Hindlimb muscle (tissue), 1 donor: ENCODE measurements around the gene HOXD3. TPM values are rescaled to one million over a fixed set of nuclear protein-coding genes. Genes with fewer than 3 reads are reported as not detected.

ENCODE experiments used
- DNase-seq: peaks from one replicate; pipeline ENCODE4 v3.0.0-alpha.2; 2013
- polyA plus RNA-seq: library from polyadenylated mRNA; unstranded; fragments of 120-200 nt; gene quantifications from one replicate; pipeline ENCODE4 v1.2.1, GENCODE V29; 2013; ENCODE audit not compliant: insufficient read length

Gene HOXD3
- polyA plus RNA-seq = 3.4 TPM

DNA sequence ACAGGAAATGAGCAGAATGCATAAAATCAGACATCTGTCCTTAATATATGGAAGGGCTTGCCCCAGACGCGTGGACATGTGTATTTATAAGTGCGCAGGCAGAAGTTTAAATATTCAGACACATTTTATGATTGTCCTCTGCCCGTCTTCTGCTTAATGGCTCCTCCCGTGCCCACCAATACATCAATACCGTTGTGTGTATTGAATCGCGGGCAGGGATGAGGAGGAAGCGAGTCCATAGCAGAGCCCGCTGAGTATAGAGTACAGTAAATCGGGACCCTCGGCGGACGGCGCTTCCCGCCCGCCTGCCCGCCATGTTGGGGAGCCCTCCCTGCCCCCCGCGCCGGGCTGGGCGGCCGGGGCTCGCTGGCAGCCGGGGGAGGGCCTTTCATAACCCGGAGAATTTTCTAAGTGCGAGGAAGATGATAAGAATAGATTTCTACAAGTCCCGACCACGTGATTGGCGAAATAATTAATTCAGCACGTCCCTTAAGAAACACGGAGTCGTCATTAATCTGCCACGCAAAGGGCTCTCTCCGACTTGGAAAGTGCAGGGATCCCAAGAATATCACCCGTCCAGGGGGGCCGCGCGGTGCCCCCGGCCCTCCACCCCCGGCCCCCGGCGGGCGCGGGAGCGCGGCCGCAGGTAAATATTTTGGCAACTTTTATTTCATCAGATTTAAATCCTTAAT, at the start of gene HOXD3:
Gene HOXD3 (plus strand): TSS at position 501 of the 692 bp plus-strand sequence. CDS start 11,808 bp downstream, outside the sequence.
- DNase-seq = no peak

DNA sequence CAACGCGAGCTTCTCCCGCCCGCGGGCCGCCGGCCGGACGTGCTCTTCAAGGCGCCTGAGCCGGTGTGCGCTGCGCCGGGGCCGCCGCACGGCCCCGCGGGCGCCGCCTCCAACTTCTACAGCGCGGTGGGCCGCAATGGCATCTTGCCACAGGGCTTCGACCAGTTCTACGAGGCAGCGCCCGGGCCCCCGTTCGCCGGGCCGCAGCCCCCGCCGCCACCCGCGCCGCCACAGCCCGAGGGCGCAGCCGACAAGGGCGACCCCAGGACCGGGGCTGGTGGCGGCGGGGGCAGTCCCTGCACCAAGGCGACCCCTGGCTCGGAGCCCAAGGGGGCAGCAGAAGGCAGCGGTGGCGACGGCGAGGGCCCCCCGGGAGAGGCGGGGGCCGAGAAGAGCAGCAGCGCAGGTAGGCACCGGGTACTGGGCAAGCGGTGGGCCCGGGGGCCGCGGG, 49.4 kb upstream of the HOXD3 start:
- no peak for DNase-seq

DNA sequence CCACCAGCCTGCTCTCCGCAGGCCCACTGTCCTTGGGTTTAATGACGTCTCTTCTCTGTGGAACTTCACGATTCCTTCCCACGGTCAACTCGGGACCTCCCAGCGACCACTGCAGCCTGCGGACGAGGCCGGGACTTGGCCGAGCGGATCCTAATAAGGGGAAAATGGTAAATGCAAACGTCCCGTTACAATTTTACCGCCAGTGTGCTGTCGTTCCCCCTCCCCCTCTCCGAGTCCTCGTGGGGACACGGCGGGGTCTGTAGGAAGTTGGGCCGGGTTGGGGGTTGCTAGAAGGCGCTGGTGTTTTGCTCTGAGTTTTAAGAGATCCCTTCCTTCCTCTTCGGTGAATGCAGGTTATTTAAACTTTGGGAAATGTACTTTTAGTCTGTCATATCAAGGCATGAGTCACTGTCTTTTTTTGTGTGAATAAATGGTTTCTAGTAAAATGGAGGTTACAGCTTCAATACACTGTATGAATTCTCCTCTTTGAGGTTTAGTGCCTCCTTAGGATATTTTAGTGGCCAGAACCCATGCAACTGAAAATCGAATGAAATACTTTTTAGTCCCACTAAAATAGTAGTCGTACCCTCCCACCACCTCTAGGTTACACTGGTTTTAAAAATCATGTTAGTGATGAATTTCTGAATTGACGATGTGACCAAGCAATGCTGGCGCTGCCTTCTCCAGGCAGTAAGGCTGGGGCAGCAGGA, 47.8 kb upstream of the HOXD3 start:
- no peak for DNase-seq

DNA sequence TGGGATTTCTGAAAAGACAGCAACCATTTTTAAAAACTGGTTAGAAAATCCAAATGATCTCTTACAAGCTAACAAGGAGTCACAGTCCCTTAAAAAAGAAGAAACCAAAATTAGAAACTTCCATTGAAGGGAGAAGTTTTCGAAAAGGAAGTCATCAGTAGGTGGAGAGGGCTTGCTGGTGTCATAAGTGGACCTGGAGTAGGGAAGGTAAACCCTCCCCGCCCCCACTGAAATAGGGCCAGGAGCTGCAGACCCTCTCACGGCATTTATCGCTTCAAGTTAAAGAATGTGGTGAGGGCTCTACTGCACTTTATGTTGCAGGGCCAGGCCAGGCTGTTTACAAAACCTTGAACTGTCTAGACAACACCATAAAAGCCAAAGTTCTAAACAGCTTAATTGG, 47.2 kb upstream of the HOXD3 start:
- DNase-seq = no peak

DNA sequence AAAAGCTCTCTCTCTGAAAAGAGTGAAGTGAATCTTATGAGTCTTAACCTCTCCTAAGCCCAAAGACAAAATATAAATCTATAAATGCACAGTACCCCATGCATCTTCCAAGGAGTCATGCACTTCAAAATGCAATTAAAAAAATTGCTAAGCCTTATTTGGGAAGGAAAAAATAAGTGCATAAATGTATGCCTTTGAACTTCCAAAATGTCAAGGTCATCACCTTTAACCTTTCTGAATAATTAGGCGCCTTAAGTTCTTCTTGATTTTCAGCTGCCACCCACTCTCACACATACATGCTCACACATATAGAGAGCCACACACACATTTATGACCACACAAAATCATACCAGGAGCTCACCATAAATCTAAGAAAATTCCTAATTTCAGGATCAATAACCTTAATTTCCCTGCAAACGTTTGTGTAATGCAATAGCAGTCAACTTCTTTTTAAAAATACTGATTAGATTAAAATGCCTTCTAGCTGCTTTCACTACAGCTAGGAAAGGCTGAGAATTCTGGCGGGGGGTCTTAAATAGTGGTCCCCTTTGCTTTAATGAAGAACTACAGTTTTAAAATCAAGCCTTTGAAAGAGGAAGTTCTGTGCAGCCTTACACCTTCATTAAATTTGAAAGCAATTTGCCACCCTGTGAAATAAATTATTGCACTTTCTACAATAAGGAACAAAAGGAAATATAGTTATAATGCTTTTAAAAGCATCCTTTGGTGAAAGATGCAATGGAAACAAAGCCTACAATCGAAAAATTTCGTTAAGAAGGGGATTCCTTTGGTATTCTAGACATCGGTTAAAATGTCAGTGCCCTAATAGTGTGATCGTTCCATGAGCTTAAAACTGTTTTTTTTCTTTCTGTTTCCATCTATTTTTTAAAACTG, 46.4 kb upstream of the HOXD3 start:
- no peak for DNase-seq

DNA sequence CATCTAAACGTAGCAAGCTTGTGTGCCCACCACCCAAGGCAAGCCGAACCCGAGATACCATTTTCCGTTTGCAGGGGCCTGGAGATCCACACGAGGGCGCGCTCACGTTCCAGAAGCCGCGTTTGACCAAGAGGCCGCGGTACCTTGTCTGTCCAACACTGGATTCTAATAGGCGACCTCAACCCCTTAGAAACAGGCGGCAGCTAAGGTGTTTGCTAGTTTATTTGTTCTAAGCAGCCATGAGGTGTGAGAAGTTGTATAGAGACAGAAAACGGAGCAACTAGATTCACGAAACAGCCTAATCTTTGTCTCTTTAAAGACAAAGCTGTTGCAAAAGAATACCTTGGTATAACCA, 45.8 kb upstream of the HOXD3 start:
- DNase-seq = no peak

DNA sequence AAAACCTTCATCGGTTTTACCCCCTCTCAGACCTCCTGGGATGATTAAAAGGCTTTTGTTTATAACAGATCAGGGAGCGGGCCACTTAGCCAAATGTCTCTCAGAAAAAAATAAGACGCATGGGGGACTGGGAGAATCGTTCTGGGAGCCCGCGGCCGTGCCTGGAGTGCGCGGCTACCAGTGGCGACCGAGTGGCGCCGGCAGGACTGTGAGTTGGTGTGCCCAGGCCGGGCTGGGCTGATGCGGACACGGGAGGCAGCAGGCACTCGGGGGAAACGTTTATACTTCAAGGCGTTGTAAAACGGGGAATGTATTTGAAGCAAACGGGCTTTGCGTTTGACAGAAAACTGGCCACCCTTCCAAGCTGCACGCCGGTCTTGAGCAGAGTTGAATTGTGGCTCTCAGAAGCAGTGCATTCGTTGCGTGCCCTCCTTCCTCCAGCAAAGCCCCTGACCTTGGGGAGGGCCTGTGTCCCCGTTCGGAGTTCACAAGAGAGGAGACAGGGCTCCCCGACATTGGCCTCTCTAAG, 45.2 kb upstream of the HOXD3 start:
- no peak for DNase-seq

DNA sequence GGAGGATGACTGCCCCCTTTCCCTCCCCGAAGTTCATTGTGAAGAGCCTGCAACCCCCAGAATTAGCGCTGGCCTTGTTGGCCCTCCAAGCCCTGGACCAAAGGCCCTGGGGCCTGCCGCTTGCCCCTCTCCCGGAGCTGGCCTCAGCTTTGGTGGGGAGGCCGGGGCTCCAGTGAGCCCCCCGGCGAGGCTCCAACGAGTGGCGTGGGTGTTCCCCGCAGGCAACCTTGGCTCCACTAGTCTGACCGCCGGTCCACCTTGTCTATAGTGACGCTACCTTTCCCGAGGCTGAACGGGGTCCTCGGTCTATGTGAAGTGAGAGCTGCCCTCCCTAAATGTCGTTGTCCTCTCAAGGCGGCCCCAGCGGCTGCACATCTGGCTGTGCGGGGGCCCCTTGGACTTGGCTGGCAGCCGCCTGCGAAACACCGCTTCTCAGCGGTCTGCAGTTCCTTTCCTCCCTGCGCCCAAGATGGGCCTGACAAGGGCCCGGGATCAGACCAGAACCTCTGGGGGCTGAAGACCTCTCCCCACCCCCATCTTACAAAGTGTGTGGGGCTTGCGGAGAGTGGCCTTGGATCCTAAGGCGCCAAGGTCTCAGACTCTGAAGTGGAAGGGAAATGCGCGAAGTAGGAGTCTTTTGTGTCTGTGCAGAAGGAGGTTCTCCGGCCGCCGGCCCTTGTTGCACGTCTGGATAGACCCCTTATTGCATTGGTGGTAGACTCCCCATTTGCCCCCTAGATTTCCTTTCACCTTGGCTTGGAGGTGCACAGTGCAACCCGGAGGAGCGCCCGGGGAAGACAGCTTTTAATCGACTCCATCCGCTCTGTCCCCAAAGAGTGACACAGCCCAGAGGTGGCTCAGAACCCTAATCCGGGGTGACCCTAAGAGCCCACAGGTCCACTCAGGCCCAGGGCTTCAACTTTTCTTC, 44.5 kb upstream of the HOXD3 start:
- DNase-seq = no peak

DNA sequence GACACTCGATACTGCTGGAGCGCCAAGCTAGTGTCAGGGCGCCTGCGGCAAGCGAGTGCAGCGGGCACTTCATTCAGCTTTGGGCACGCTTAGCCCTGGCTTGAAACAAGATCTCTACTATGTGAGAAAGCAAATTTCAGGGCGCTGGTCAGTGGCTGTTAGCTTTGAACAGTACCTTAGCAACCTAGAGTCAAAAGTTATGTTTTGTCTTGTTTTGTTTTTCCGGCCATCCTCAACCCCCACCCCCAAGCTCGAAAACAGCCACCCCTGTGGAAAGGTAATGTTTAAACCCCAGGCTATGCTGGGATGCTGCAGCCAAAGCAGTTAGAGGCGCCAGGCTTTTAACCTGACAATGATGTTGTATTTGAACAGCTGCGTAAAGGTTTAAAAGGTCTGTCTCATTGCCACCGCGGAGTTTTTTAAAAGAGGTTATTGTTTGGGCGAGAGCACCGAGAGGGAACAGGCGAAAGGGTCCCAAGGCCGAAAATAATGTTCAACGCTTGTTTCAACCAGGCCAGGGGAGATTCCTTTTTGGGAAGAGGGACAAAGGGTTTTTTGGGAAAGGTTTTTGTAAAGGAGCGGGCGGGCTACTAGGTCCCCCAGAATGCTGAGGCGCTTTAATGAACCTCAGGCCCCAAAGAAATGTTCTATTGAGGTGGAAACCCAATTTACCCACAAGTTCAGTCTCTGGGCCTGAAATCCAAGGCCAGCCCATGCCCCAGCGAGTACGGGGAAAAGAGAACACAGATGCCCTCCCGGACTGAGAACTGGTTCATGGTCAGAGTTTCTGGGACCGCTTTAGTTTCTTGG, 42.8 kb upstream of the HOXD3 start:
- DNase-seq = no peak

DNA sequence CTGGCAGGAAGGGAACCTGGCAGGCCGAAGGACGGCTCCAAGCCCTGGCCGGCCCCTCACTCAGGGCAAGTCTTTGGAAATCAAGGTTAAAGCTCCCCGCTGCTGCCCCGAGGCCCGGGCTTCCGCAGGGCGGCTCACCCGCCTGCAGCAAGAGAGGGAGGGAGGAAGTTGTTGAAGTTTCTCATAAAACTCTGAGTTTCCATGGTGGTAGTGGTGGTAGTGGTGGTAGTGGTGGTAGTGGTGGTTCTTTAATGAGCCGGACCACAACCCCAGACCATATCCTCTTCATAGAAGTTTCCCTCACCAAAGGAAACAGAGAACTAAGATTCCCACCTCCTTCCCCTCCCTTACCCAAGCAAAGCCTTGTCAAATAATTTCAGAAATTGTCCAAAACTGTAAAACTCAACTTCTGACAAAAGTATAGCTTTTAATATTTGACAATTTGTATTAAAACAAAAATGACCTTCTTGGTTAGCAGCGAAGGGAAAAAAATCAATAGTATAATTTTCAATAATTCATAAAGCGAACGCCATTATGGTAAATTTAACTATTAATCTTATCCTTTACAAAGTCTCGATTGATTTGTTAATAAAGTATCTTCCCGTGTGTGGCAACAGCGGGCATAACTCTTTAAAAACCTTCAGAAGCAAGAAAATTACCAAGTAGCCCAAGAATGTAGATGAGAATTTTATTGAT, 42.0 kb upstream of the HOXD3 start:
- no peak for DNase-seq

DNA sequence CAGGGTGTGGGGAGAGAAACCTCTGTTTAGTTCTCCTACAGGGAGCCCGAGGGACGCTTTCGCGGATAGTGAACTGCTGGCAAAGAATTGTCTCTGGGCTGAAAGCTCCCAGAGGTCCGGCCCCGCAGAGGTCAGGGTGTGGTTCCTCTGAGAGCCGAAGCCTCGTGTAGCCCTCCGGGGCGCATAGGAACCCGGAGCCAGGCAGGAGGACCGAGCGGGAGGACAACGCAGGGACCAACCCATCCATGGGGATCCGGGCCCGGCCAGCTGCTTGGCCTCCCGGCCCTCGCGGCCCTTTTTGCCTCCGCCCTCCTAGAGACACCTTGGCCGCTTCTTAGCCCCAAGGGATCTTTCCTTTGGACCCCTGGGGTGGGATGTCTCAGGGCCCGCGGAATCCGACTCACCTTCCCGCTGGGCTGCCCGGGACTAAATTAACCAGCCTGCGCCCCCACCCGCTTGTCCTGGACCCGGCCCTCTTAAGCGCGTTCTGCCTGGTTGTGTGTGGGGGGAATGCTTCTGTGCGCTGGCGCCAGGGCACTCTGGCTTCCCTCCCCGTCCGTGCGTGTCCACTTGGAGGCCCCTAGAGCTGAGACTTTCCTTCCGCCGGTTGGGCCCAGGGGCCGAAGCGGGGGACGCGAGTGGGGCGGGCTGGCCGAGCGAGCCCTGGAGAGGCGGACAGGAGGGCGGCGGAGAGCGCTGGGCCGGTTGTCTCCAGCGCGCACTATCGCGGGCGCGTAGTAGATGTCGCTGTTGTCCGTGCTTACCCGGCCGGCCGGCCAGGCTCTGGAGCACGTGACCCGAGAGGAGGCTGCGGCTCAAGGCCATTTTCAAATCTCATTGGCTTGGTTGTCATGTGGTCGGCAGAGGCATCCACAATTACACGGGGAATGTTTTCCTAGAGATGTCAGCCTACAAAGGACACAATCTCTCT, 41.0 kb upstream of the HOXD3 start, which contains the start of gene HOXD10:
Gene HOXD10 (plus strand): TSS at position 896 of the 931 bp plus-strand sequence. CDS start 56 bp downstream, outside the sequence.
- peak; percentile 84 for DNase-seq

DNA sequence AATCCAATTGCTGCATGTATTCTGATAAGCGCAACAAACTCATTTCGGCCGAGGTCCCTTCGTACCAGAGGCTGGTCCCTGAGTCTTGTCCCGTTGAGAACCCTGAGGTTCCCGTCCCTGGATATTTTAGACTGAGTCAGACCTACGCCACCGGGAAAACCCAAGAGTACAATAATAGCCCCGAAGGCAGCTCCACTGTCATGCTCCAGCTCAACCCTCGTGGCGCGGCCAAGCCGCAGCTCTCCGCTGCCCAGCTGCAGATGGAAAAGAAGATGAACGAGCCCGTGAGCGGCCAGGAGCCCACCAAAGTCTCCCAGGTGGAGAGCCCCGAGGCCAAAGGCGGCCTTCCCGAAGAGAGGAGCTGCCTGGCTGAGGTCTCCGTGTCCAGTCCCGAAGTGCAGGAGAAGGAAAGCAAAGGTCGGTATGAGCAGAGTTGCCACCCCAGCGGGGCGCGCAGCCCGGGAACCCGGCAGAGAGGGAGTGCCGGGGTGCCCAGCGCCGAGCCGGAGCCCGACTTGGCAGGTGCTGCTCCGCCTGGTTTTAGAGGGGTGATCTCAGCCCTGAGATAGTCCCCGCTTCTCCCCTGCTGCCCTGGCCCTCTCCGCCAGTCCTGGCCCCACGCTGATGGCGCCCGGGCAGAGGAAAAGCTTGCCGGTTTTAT, 39.8 kb upstream of the HOXD3 start:
- DNase-seq = no peak

DNA sequence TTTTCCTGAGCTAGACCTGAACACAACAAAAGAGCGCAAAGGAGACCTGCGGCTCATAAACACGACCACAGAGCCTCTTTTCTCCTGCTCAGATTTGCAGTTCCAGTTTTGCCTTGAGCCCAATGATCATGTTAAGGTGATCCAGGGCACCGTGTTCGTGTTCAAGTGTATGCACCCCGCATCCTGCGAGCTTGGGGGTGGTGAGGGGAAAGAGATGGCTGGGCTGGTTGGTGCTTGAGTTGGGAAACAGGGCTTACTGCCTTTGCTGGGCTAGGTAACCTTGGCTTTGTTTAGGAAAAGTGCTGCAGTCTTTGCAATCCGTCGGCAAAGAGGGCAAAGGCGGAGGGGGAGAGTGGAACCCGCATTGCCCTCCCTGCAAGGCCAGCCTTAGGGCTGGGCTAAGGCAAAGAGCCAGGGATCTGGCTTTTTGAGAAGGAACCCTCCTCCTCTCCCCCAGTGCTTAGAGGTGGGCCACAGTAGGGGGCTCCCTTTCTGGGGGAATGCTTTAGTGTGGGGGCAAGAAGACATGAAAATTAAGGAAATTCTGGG, 39.2 kb upstream of the HOXD3 start:
- DNase-seq = no peak

DNA sequence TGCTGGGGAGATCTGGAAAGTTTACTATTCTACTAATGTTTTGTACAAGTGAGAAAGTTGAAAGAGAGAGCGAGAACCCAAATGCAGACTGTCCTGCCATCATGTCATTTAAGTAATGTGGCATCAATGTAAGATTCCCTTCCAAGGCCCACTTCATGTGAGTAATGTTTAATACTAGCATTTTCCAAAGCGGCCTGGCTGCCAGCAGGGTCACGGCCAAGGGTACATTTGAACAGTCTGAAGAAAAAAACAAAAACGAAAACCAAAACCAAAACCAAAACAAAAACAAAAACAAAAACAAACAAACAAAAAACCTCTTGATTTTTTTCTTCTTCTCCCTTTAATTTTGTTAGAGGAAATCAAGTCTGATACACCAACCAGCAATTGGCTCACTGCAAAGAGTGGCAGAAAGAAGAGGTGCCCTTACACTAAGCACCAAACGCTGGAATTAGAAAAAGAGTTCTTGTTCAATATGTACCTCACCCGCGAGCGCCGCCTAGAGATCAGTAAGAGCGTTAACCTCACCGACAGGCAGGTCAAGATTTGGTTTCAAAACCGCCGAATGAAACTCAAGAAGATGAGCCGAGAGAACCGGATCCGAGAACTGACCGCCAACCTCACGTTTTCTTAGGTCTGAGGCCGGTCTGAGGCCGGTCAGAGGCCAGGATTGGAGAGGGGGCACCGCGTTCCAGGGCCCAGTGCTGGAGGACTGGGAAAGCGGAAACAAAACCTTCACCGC, 38.3 kb upstream of the HOXD3 start:
- no peak for DNase-seq

DNA sequence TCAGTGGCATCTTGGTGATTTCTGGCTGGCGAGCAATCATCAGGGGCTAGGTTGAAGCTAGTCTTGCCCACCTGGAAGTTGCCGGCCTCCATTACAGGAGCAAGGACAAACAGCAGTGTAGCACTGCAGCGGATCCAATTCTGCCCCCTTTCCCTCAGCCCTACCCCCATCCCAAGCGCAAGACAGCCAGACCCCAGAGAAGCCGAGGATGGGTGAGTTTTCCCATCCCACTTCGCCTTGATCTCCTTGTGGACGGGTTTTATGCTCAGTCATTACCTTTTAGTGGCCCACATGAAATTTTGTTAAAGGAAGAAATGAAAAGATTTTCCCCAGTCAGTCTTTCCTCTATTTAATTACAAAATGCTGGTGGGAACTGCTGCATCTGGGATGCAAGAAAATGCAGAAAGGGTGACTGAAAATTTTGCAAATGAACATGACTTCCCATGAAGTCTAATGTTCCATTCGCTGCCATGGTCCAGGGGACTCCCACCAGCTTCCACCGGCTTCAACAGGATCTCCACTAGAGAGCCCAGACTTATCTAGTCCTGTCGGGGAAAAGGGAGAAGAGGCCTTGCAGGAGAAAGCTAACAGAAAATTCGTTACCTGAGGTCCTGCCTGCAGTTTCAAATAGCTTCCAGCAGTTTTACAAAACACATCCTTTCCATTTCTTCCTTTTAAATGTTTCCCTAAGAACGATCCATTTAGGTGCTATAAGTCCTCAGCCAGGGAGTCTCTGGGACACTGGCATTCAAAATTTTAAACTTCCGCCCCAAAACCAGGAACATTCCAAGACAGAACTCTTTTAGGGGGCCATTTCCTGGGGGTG, 36.5 kb upstream of the HOXD3 start:
- no peak for DNase-seq
